Measurements from ENCODE around the gene RILP. TPM values are rescaled to one million over a fixed set of nuclear protein-coding genes. Genes with fewer than 3 reads are reported as not detected.

The RILP gene
- total RNA-seq, 2 experiments from 2014 or later: 1.3 to 1.5 TPM

- Mint-ChIP-seq H3K27ac (peak overlapping the region; percentile 73), H3K4me3 (peak overlapping the region; percentile 89), H3K27me3 (no peaks in the 10 kb centered on the region), H3K4me1 (ENCODE audit: low read depth) (peaks cover 23% of the 10 kb centered on the region), H3K36me3 (ENCODE audit: low read depth) (peaks cover 7% of the 10 kb centered on the region), H3K9me3 (no peaks in the 10 kb centered on the region)
- POLR2A ChIA-PET: interaction anchor here (0.6 to 3.8 kb wide), 11 partner anchors 10 to 639 kb away, joined by 3 to 44 read pairs (median 4); partner anchors contain the start of genes INPP5K and RILP
- Histone ChIP-seq H3K4me1 (ENCODE audit: insufficient read depth, low read length) (peaks cover 34% of the 10 kb centered on the region), H3K27me3 (ENCODE audit: control insufficient read depth in 1 of 2, insufficient read depth in 2 of 2, low read length in 2 of 2) (peaks cover 0 to 5% of the 10 kb centered on the region in 2 experiments), H3K9me3 (ENCODE audit: control insufficient read depth in 1 of 2, insufficient read depth in 1 of 2, low read length in 2 of 2) (no peaks in the 10 kb centered on the region), H3K36me3 (ENCODE audit: insufficient read depth, low read length) (no peaks in the 10 kb centered on the region), H3K4me3 (ENCODE audit: low read length) (peak overlapping the region; percentile 76), H3K27ac (ENCODE audit: low read depth in 1 of 2, low read length in 2 of 2) (no peak overlapping the region)
- ATAC-seq (ENCODE audit: poor library complexity) (no peak), DNase-seq (peak in 2 of 14 experiments; percentile 54 to 58)
- CTCF ChIA-PET: interaction anchor here (3.1 kb wide), 1 partner anchor 22 kb away, joined by 11 read pairs; the partner anchor contains the start of gene RILP
- intact Hi-C loops (cut with DNase I, micrococcal nuclease): loop anchor here (2.0 to 10.0 kb wide), 4 partner anchors 63 to 260 kb away; partner anchors contain the start of genes PITPNA (in 2 of the 2) and CRK (in 1 of the 2)
- TF ChIP-seq, protein P1, sequence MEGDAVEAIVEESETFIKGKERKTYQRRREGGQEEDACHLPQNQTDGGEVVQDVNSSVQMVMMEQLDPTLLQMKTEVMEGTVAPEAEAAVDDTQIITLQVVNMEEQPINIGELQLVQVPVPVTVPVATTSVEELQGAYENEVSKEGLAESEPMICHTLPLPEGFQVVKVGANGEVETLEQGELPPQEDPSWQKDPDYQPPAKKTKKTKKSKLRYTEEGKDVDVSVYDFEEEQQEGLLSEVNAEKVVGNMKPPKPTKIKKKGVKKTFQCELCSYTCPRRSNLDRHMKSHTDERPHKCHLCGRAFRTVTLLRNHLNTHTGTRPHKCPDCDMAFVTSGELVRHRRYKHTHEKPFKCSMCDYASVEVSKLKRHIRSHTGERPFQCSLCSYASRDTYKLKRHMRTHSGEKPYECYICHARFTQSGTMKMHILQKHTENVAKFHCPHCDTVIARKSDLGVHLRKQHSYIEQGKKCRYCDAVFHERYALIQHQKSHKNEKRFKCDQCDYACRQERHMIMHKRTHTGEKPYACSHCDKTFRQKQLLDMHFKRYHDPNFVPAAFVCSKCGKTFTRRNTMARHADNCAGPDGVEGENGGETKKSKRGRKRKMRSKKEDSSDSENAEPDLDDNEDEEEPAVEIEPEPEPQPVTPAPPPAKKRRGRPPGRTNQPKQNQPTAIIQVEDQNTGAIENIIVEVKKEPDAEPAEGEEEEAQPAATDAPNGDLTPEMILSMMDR (IDR thresholded peaks at IDR 0.05): no peak
Observed at GRCh38 chr17:1627182-1627981, 22.3 kb downstream of the RILP start.

- ChIA-PET CTCF (interaction anchor here (0.8 to 3.1 kb wide), 2 partner anchors 23 to 261 kb away, joined by 3 to 11 read pairs; partner anchors contain the start of gene RILP), POLR2A (interaction anchor here (0.8 kb wide), 1 partner anchor 110 kb away, joined by 3 read pairs; the partner anchor contains the start of gene INPP5K)
- H3K27me3 Mint-ChIP-seq: no peaks in the 10 kb centered on the region
- H3K36me3 Mint-ChIP-seq (ENCODE audit: low read depth): peaks cover 7% of the 10 kb centered on the region
- DNase-seq: no peak
- TF ChIP-seq, protein P1 (IDR thresholded peaks at IDR 0.05): no peak
- peaks cover 34% of the 10 kb centered on the region for H3K4me1 ChIP-seq (ENCODE audit: insufficient read depth, low read length)
- no peak for ATAC-seq (ENCODE audit: poor library complexity)
- no peaks in the 10 kb centered on the region for H3K9me3 Mint-ChIP-seq
- H3K27ac ChIP-seq (ENCODE audit: low read depth in 1 of 2, low read length in 2 of 2): no peak overlapping the region
- peaks cover 23% of the 10 kb centered on the region for H3K4me1 Mint-ChIP-seq (ENCODE audit: low read depth)
- H3K4me3 Mint-ChIP-seq: peak overlapping the region; percentile 89
- H3K4me3 ChIP-seq (ENCODE audit: low read length): no peak overlapping the region
- H3K9me3 ChIP-seq (ENCODE audit: control insufficient read depth in 1 of 2, insufficient read depth in 1 of 2, low read length in 2 of 2): no peaks in the 10 kb centered on the region
- no peak overlapping the region for H3K27ac Mint-ChIP-seq
- intact Hi-C loops (cut with DNase I, micrococcal nuclease): loop anchor here (2.0 to 10.0 kb wide), 4 partner anchors 62 to 259 kb away; partner anchors contain the start of genes PITPNA (in 2 of the 2) and CRK (in 1 of the 2)
- H3K36me3 ChIP-seq (ENCODE audit: insufficient read depth, low read length): no peaks in the 10 kb centered on the region
- H3K27me3 ChIP-seq (ENCODE audit: control insufficient read depth in 1 of 2, insufficient read depth in 2 of 2, low read length in 2 of 2): peaks cover 0 to 5% of the 10 kb centered on the region in 2 experiments
Observed at GRCh38 chr17:1626333-1626732, 23.3 kb downstream of the RILP start.

DNA sequence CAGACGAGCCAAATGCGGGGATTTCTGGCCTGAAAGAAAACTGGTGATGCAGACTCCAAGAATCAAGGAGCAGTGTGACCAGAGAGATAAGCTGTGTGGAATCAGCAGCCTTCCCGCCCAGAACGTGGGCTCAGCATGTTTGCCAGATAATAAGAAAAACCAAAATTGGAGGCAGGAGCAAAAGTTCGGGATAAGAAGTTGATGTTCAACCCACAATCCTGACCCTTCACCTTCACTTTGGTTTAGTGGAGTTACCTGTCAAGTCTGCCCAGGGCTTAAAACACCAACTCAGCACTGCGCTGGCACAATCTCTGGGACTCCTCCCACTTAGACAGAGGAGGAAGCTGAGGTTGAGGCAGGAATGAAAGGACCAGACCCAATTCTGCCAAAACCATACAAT lies 24.1 kb downstream of the RILP start:
- peak overlapping the region; percentile 68 for H3K4me3 Mint-ChIP-seq
- no peak overlapping the region for H3K27ac ChIP-seq (ENCODE audit: low read depth in 1 of 2, low read length in 2 of 2)

More for the DNA sequence above, 24.1 kb downstream of the RILP start:
- H3K4me3 ChIP-seq (ENCODE audit: low read length): no peak overlapping the region
- peaks cover 34% of the 10 kb centered on the region for H3K4me1 ChIP-seq (ENCODE audit: insufficient read depth, low read length)
- DNase-seq (no peak), ATAC-seq (ENCODE audit: poor library complexity) (no peak)
- H3K36me3 ChIP-seq (ENCODE audit: insufficient read depth, low read length): no peaks in the 10 kb centered on the region
- POLR2A ChIA-PET: interaction anchor here (1.1 kb wide), 1 partner anchor 31 kb away, joined by 3 read pairs; no protein-coding TSS in a partner anchor
- Mint-ChIP-seq H3K36me3 (ENCODE audit: low read depth) (peaks cover 7% of the 10 kb centered on the region), H3K9me3 (no peaks in the 10 kb centered on the region), H3K27me3 (no peaks in the 10 kb centered on the region), H3K27ac (no peak overlapping the region), H3K4me1 (ENCODE audit: low read depth) (peaks cover 23% of the 10 kb centered on the region)
- CTCF ChIA-PET: interaction anchor here (0.8 to 3.1 kb wide), 2 partner anchors 23 to 260 kb away, joined by 3 to 11 read pairs; partner anchors contain the start of gene RILP
- peaks cover 0 to 5% of the 10 kb centered on the region in 2 experiments for H3K27me3 ChIP-seq (ENCODE audit: control insufficient read depth in 1 of 2, insufficient read depth in 2 of 2, low read length in 2 of 2)
- intact Hi-C loops (cut with DNase I, micrococcal nuclease): loop anchor here (5.0 to 10.0 kb wide), 3 partner anchors 61 to 258 kb away; partner anchors contain the start of genes CRK (in 1 of the 2) and PITPNA (in 1 of the 2)
- no peaks in the 10 kb centered on the region for H3K9me3 ChIP-seq (ENCODE audit: control insufficient read depth in 1 of 2, insufficient read depth in 1 of 2, low read length in 2 of 2)
- TF ChIP-seq, protein P1 (IDR thresholded peaks at IDR 0.05): no peak
